PC-3 (cell line): Measurements from ENCODE around the gene TIMM17A.

Experiments
- EZH2 ChIP-seq: fragments of 300-600 bp; sonication (generic); IDR thresholded peaks from one replicate; pipeline ENCODE4 v1.6.1; 2017; ENCODE audit warnings: antibody characterized with exemption, mild to moderate bottlenecking, low read length; ENCODE audit not compliant: unreplicated experiment
- EZH2phosphoT487 ChIP-seq: fragments of 300-600 bp; sonication (generic); IDR thresholded peaks from 2 replicates; pipeline ENCODE4 v1.6.1; 2018; ENCODE audit warnings: mild to moderate bottlenecking, antibody characterized with exemption, low read length, borderline replicate concordance
- TF ChIP-seq, protein P1 (sequence below): fragments of 300-600 bp; sonication (generic); conservative IDR thresholded peaks from 2 replicates; pipeline ENCODE4 v1.5.1; 2017; ENCODE audit warnings: antibody characterized with exemption, low read depth, mild to moderate bottlenecking, low read length

DNA sequence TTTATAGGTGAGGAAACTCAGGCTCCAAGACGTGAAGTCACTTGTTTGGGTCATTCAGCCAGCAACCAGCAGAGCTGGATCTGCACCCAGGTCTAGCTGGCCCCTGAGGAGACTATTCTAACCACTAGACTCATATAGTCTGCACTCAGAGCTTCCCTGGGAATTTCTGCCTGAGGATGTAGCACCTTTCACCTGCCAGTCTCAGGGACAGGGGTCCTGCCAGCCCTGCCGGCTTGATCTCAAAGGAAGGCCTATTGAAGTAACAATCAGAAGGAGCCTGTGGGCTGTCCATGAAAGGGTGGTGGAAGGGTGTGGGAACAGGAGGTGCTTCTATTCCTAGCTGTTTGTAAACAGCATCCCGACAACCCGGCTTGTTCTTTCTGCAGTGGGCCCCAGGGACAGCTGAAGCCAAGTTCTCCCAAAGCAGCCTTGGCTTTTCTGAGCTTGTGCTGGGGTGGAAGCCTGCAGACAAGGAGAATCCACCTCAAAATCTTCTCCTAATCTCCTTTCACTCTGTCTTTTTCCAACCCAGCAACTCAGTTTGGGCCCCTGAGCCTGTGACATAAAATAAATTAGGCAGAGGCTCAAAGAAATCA, 16.8 kb upstream of the TIMM17A start:
- TF ChIP-seq, protein P1, sequence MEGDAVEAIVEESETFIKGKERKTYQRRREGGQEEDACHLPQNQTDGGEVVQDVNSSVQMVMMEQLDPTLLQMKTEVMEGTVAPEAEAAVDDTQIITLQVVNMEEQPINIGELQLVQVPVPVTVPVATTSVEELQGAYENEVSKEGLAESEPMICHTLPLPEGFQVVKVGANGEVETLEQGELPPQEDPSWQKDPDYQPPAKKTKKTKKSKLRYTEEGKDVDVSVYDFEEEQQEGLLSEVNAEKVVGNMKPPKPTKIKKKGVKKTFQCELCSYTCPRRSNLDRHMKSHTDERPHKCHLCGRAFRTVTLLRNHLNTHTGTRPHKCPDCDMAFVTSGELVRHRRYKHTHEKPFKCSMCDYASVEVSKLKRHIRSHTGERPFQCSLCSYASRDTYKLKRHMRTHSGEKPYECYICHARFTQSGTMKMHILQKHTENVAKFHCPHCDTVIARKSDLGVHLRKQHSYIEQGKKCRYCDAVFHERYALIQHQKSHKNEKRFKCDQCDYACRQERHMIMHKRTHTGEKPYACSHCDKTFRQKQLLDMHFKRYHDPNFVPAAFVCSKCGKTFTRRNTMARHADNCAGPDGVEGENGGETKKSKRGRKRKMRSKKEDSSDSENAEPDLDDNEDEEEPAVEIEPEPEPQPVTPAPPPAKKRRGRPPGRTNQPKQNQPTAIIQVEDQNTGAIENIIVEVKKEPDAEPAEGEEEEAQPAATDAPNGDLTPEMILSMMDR: no peak
- no peak for TF ChIP-seq EZH2
- no peak for TF ChIP-seq EZH2phosphoT487
